K562 (cell line): ENCODE measurements around the gene BMPER. TPM values are rescaled to one million over a fixed set of nuclear protein-coding genes. Genes with fewer than 3 reads are reported as not detected.

ENCODE experiments used
- ATAC-seq: fragments of 200-7000 bp; cut with Tn5 transposase; 3 replicates; pipeline ENCODE4 v1.9.1; 2020; ENCODE audit warnings: moderate library complexity
- BruUV-seq: library from RNA; stranded (reverse); fragments of 400-500 nt; replicated peaks from 2 replicates; lab custom pipeline; 2021; lab: Mats Ljungman, UMichigan
- CTCF ChIA-PET: fragments of 300-600 bp; formaldehyde crosslinking; extraction: SDS; loops from one replicate; lab custom pipeline; 2021; ENCODE audit warnings: low intra/inter-chr PET ratio; lab: Yijun Ruan, JAX
- POLR2A ChIA-PET: fragments of 300-600, 350-650 bp; sonication (Branson Sonifier 250); formaldehyde crosslinking; extraction: SDS; loops from one replicate; lab custom pipeline; 2021; ENCODE audit warnings: antibody characterized with exemption, inconsistent platforms; lab: Yijun Ruan, JAX
- DNase-seq, 4 experiments: peaks; one replicate each; pipeline versions ENCODE4 v3.0.0 to v3.0.0-alpha.2; 2011 to 2018; ENCODE audit warnings: low spot score in 3 of 4, mixed read lengths in 3 of 4; ENCODE audit errors: extremely low read depth in 1 of 4
- FAIRE-seq: peaks from 2 replicates; lab custom pipeline; 2011; peaks lifted over from hg19 to GRCh38; lab: Jason Lieb, UNC
- H2AFZ ChIP-seq: 2 replicates; pipeline ENCODE4 v1.6.0; 2011; ENCODE audit warnings: low read depth, low read length, control low read depth, inconsistent platforms
- H3K27ac ChIP-seq: fragments of 200-600 bp; 3 replicates; pipeline ENCODE4 v1.8.0; 2011; ENCODE audit warnings: low read depth, mild to moderate bottlenecking, control low read depth, inconsistent platforms, low read length, moderate library complexity, mixed read lengths; ENCODE audit errors: extremely low read depth
- H3K27me3 ChIP-seq, 2 experiments: fragments of 300-600 bp in 1 of 2; 2 replicates in 1 of 2; 3 replicates in 1 of 2; pipeline versions ENCODE4 v1.6.0 to v1.8.0; 2011; ENCODE audit warnings: inconsistent platforms in 2 of 2, low read length in 2 of 2, mild to moderate bottlenecking in 1 of 2, mixed read lengths in 1 of 2, moderate library complexity in 1 of 2; ENCODE audit not compliant: control insufficient read depth in 2 of 2, insufficient read depth in 2 of 2
- H3K36me3 ChIP-seq: fragments of 300-600 bp; 3 replicates; pipeline ENCODE4 v1.8.0; 2011; ENCODE audit warnings: mild to moderate bottlenecking, low read length, inconsistent platforms; ENCODE audit not compliant: control insufficient read depth, insufficient read depth
- H3K4me1 ChIP-seq, 2 experiments: fragments of 200-600 bp in 1 of 2; replicated peaks in 1 of 2; 2 replicates in 1 of 2; 3 replicates in 1 of 2; pipeline versions ENCODE4 v1.5.1 to v1.8.0; 2011; ENCODE audit warnings: inconsistent platforms in 2 of 2, low read length in 2 of 2, mild to moderate bottlenecking in 1 of 2, mixed read lengths in 1 of 2, moderate library complexity in 1 of 2; ENCODE audit not compliant: control insufficient read depth in 2 of 2, insufficient read depth in 2 of 2
- H3K4me2 ChIP-seq: 2 replicates; pipeline ENCODE4 v1.6.1; 2011; ENCODE audit warnings: low read length, control low read depth, inconsistent platforms, mixed read lengths; ENCODE audit not compliant: insufficient read depth
- H3K4me3 ChIP-seq: fragments of 200-600 bp; sonication (generic), shearing (Covaris generic); 2 replicates; pipeline ENCODE4 v1.5.1; 2016; ENCODE audit warnings: control low read depth, inconsistent platforms
- H3K79me2 ChIP-seq: fragments of 200-600 bp; 3 replicates; pipeline ENCODE4 v1.8.0; 2011; ENCODE audit warnings: low read length, inconsistent platforms; ENCODE audit not compliant: control insufficient read depth, insufficient read depth
- H3K9ac ChIP-seq, 2 experiments: 2 replicates each; pipeline versions ENCODE4 v1.6.0 to v1.6.1; 2011; ENCODE audit warnings: low read depth in 2 of 2, low read length in 2 of 2, control low read depth in 1 of 2, inconsistent platforms in 1 of 2, mild to moderate bottlenecking in 1 of 2, mixed read lengths in 1 of 2; ENCODE audit not compliant: insufficient read depth in 1 of 2
- H3K9me1 ChIP-seq: one replicate; pipeline ENCODE4 v1.6.0; 2011; ENCODE audit warnings: inconsistent platforms, mild to moderate bottlenecking, low read length, moderate library complexity; ENCODE audit not compliant: control insufficient read depth, insufficient read depth
- H3K9me3 ChIP-seq: replicated peaks from 2 replicates; pipeline ENCODE4 v1.5.1; 2011; ENCODE audit warnings: low read depth, low read length, inconsistent platforms; ENCODE audit not compliant: control insufficient read depth, insufficient read depth
- H4K20me1 ChIP-seq: replicated peaks from 2 replicates; pipeline ENCODE4 v1.6.1; 2011; ENCODE audit warnings: low read length, inconsistent platforms, mixed read lengths; ENCODE audit not compliant: control insufficient read depth, insufficient read depth
- CEBPB ChIP-seq: fragments of 450-650 bp; IDR thresholded peaks from 2 replicates; pipeline ENCODE4 v1.6.1; 2016; ENCODE audit warnings: missing genetic modification characterization, missing compliant biosample characterization
- ELK3 ChIP-seq: fragments of 450-650 bp; formaldehyde crosslinking; IDR thresholded peaks from 2 replicates; pipeline ENCODE4 v1.4.0; 2020; ENCODE audit warnings: mild to moderate bottlenecking
- KLF13 ChIP-seq: fragments of 450-650 bp; IDR thresholded peaks from 2 replicates; pipeline ENCODE4 v1.6.1; 2016; ENCODE audit warnings: missing genetic modification characterization, low read depth, mild to moderate bottlenecking, missing compliant biosample characterization, moderate library complexity, borderline replicate concordance
- SOX6 ChIP-seq: fragments of 450-650 bp; IDR thresholded peaks from 2 replicates; pipeline ENCODE4 v1.6.1; 2014; ENCODE audit warnings: mild to moderate bottlenecking
- ZKSCAN1 ChIP-seq: fragments of 150-350 bp; IDR thresholded peaks from 2 replicates; pipeline ENCODE4 v1.6.1; 2016; ENCODE audit warnings: low read depth, low read length
- WGBS: fragments of 100-300 bp; shearing (Covaris generic); methylation state at CpG from one replicate; pipeline ENCODE4 v1.1.6; 2016; ENCODE audit warnings: low coverage, mixed read lengths; ENCODE audit not compliant: insufficient coverage; ENCODE audit errors: missing lambda C conversion rate; 5-methylcytosine and 5-hydroxymethylcytosine counted together
- in situ Hi-C: fragments of 300-500 bp; cut with MboI; formaldehyde crosslinking; loops from 4 replicates; pipeline ENCODE4 v1.15.0; 2018; ENCODE audit warnings: inconsistent platforms, mixed read lengths
- intact Hi-C: fragments of 100-400 bp; cut with micrococcal nuclease; formaldehyde crosslinking; loops from 2 replicates; pipeline ENCODE4 v1.14.2; 2022
- polyA plus RNA-seq, 8 experiments: library from polyadenylated mRNA; depleted of rRNA in 4 of 8; stranded (reverse) in 5 of 8; unstranded in 3 of 8; fragments of >200 nt; fragmentation: Nextera tagmentation in 2 of 8; fragmentation: Illumina TruSeq in 1 of 8; extraction: Ambion mirVana in 2 of 8; extraction: Trizol in 1 of 8; gene quantifications; 2 replicates each; pipeline versions ENCODE4 v1.2.1 to v1.2.3, GENCODE V29; 2011 to 2014; ENCODE audit warnings: inconsistent platforms in 1 of 8, missing spikeins in 1 of 8
- total RNA-seq, 7 experiments: library from RNA; depleted of rRNA in 6 of 7; stranded (reverse); fragments of >200 nt in 6 of 7; fragmentation: Illumina TruSeq in 2 of 7; extraction: Trizol in 2 of 7; gene quantifications; 2 replicates each; pipeline versions ENCODE4 v1.2.1 to v1.2.3, GENCODE V29; 2011 to 2021; ENCODE audit warnings: low replicate concordance in 1 of 7
- TF ChIP-seq, protein P1 (sequence below): fragments of 250-450 bp; sonication (Bioruptor Pico); IDR thresholded peaks from 2 replicates; pipeline ENCODE4 v1.4.0; 2020; ENCODE audit warnings: mild to moderate bottlenecking
- TF ChIP-seq, protein P2 (sequence below): fragments of 200-600 bp; sonication (generic); IDR thresholded peaks from one replicate; pipeline ENCODE4 v1.6.1; 2012; ENCODE audit warnings: mild to moderate bottlenecking, low read depth, low read length, inconsistent platforms

BMPER gene
- total and polyA plus RNA-seq, 9 of the 15 experiments (the other 6 are each of a cell fraction or from before 2014, with no cell fraction given): not detected

- Histone ChIP-seq H3K36me3 (no peaks in the 10 kb centered on the region), H3K9ac (no peak overlapping the region), H3K9me1 (no peaks in the 10 kb centered on the region), H3K79me2 (no peaks in the 10 kb centered on the region), H3K4me2 (no peak overlapping the region), H3K27ac (no peak overlapping the region), H4K20me1 (no peaks in the 10 kb centered on the region; the same call in 1 of the 2 replicates), H3K4me3 (no peak overlapping the region), H3K27me3 (peaks cover 0 to 14% of the 10 kb centered on the region in 2 experiments; a peak in 2 of 5 replicates), H2AFZ (no peak overlapping the region), H3K9me3 (no peaks in the 10 kb centered on the region), H3K4me1 (peaks cover 0 to 10% of the 10 kb centered on the region in 2 experiments; a peak in 2 of 5 replicates)
- ChIA-PET CTCF (no interaction called here), POLR2A (interaction anchor here (0.6 kb wide), 1 partner anchor 26 kb away, joined by 3 read pairs; no protein-coding TSS in a partner anchor)
- DNase-seq (no peak), ATAC-seq (peak; percentile 43), FAIRE-seq (no peak)
- 12% methylated on average over 7 of the region's 65 CpGs for WGBS
- BruUV-seq: no TSS peak
- in situ Hi-C loops: no loop called here
- intact Hi-C loops: no loop called here
- TF ChIP-seq, protein P1, sequence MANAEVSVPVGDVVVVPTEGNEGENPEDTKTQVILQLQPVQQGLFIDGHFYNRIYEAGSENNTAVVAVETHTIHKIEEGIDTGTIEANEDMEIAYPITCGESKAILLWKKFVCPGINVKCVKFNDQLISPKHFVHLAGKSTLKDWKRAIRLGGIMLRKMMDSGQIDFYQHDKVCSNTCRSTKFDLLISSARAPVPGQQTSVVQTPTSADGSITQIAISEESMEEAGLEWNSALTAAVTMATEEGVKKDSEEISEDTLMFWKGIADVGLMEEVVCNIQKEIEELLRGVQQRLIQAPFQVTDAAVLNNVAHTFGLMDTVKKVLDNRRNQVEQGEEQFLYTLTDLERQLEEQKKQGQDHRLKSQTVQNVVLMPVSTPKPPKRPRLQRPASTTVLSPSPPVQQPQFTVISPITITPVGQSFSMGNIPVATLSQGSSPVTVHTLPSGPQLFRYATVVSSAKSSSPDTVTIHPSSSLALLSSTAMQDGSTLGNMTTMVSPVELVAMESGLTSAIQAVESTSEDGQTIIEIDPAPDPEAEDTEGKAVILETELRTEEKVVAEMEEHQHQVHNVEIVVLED: no peak
- TF ChIP-seq ELK3: no peak
- no peak for TF ChIP-seq ZKSCAN1
- TF ChIP-seq KLF13 (tag): no peak
- TF ChIP-seq, protein P2, sequence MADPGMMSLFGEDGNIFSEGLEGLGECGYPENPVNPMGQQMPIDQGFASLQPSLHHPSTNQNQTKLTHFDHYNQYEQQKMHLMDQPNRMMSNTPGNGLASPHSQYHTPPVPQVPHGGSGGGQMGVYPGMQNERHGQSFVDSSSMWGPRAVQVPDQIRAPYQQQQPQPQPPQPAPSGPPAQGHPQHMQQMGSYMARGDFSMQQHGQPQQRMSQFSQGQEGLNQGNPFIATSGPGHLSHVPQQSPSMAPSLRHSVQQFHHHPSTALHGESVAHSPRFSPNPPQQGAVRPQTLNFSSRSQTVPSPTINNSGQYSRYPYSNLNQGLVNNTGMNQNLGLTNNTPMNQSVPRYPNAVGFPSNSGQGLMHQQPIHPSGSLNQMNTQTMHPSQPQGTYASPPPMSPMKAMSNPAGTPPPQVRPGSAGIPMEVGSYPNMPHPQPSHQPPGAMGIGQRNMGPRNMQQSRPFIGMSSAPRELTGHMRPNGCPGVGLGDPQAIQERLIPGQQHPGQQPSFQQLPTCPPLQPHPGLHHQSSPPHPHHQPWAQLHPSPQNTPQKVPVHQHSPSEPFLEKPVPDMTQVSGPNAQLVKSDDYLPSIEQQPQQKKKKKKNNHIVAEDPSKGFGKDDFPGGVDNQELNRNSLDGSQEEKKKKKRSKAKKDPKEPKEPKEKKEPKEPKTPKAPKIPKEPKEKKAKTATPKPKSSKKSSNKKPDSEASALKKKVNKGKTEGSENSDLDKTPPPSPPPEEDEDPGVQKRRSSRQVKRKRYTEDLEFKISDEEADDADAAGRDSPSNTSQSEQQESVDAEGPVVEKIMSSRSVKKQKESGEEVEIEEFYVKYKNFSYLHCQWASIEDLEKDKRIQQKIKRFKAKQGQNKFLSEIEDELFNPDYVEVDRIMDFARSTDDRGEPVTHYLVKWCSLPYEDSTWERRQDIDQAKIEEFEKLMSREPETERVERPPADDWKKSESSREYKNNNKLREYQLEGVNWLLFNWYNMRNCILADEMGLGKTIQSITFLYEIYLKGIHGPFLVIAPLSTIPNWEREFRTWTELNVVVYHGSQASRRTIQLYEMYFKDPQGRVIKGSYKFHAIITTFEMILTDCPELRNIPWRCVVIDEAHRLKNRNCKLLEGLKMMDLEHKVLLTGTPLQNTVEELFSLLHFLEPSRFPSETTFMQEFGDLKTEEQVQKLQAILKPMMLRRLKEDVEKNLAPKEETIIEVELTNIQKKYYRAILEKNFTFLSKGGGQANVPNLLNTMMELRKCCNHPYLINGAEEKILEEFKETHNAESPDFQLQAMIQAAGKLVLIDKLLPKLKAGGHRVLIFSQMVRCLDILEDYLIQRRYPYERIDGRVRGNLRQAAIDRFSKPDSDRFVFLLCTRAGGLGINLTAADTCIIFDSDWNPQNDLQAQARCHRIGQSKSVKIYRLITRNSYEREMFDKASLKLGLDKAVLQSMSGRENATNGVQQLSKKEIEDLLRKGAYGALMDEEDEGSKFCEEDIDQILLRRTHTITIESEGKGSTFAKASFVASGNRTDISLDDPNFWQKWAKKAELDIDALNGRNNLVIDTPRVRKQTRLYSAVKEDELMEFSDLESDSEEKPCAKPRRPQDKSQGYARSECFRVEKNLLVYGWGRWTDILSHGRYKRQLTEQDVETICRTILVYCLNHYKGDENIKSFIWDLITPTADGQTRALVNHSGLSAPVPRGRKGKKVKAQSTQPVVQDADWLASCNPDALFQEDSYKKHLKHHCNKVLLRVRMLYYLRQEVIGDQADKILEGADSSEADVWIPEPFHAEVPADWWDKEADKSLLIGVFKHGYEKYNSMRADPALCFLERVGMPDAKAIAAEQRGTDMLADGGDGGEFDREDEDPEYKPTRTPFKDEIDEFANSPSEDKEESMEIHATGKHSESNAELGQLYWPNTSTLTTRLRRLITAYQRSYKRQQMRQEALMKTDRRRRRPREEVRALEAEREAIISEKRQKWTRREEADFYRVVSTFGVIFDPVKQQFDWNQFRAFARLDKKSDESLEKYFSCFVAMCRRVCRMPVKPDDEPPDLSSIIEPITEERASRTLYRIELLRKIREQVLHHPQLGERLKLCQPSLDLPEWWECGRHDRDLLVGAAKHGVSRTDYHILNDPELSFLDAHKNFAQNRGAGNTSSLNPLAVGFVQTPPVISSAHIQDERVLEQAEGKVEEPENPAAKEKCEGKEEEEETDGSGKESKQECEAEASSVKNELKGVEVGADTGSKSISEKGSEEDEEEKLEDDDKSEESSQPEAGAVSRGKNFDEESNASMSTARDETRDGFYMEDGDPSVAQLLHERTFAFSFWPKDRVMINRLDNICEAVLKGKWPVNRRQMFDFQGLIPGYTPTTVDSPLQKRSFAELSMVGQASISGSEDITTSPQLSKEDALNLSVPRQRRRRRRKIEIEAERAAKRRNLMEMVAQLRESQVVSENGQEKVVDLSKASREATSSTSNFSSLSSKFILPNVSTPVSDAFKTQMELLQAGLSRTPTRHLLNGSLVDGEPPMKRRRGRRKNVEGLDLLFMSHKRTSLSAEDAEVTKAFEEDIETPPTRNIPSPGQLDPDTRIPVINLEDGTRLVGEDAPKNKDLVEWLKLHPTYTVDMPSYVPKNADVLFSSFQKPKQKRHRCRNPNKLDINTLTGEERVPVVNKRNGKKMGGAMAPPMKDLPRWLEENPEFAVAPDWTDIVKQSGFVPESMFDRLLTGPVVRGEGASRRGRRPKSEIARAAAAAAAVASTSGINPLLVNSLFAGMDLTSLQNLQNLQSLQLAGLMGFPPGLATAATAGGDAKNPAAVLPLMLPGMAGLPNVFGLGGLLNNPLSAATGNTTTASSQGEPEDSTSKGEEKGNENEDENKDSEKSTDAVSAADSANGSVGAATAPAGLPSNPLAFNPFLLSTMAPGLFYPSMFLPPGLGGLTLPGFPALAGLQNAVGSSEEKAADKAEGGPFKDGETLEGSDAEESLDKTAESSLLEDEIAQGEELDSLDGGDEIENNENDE: no peak
- TF ChIP-seq CEBPB: no peak
- TF ChIP-seq SOX6: no peak
Observed at GRCh38 chr7:33904681-33905388, 504 bp upstream of the BMPER start.
